ENCODE results near the gene LMO1. TPM values are rescaled to one million over a fixed set of nuclear protein-coding genes. Genes with fewer than 3 reads are reported as not detected.

The LMO1 gene
- total RNA-seq, 1 donor from 2014 or later: not detected

- intact Hi-C loops (cut with micrococcal nuclease): no loop called here
Observed at GRCh38 chr11:8229299-8230177, 34.1 kb downstream of the LMO1 start.

DNA sequence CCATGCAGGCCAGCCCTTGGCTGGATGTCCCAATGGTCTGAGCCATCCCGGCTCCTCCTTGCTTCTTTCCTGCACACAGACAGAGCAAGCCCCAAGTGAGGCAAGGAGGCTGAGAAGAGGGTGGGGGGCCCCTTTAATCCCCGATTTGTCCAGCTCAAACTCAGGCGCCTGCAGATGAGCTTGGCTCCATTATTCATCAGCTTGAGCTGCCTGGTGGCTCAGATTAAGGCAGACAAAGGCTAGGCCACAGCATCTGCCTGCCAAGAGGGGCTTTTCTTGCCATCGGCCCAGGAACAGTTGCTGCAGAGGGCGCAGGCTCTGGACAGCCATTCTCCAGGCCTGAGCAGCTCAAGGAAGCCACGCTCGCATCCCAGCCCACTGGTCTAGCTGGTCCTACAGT, 35.4 kb downstream of the LMO1 start:
- intact Hi-C loops (cut with micrococcal nuclease): no loop called here

DNA sequence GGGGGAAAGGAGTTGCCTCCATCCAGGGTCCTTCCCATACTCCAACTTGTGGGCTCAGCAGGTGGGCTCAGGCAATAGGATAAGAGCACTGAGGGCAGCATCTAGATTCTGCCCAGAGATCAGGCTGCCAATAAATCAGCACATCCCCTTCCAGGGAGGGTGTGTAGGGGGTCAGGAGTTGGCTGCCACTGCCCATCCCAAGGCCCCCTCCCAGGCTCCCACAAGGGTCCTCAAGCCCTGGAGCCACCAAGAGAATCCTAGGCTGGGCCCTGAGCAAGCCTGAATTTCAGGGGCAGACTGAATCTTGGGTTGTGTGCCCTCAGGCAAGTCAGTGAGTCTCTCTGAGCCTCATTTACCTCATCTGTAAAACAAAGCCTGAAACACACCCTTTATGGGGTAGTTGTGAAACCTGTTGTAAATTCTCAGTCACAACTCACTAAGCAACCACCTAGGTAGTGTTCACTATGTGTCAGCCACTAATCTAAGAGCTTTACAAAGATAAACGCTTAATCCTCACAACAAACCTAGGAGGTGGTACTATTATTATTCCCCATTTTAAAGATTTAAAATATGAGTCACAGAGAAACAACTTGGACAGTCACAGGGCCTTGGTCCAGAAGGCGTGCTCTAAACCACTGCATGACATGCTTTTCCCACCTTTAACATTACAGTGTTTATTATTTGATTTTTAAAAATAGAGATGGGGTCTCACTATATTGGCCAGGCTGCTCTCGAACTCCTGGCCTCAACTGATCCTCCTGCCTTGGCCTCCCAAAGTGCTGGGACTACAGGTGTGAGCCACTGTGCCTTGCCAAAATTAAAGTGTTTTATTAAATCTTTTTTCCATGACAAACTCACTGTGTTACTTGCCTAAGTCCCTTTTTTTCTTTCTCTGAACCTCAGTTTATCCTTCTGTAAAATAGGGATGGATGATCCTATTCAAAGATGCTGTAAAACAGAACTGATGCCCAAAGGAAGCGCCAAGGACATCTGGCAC, 36.2 kb downstream of the LMO1 start:
- intact Hi-C loops (cut with micrococcal nuclease): no loop called here

GRCh38 chr11:8225589-8226036, 38.1 kb downstream of the LMO1 start:
- intact Hi-C loops (cut with micrococcal nuclease): loop anchor here (1.0 to 2.0 kb wide), 2 partner anchors 38 to 341 kb away; partner anchors contain the start of gene LMO1

GRCh38 chr11:8224711-8225110, 39.0 kb downstream of the LMO1 start:
- intact Hi-C loops (cut with micrococcal nuclease): loop anchor here (1.0 to 2.0 kb wide), 2 partner anchors 39 to 342 kb away; partner anchors contain the start of gene LMO1

DNA sequence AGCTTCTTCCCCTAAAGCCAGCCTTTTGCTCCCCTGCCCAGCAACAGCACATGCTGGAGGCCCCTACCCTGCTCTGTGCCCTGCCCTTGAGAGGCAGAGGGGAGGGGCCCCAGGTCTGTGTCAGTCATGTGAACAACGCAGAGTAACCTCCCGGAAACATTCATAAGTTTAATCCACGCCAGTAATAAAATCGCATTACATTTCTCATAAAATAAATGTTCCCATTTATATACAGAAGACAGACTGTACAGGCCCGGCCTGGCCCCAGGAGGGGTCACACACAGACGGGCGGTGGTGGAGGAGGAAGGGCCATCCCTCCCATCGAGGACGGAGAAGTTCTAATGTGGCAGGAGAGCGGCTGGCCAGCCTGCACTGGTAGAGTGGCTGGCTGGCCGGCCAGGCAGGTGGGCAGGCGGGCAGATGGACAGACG, 39.5 kb downstream of the LMO1 start:
- intact Hi-C loops (cut with micrococcal nuclease): loop anchor here (2.0 kb wide), 1 partner anchor 343 kb away; no protein-coding TSS in a partner anchor

- intact Hi-C loops (cut with micrococcal nuclease): no loop called here
Observed at GRCh38 chr11:8223513-8223900, 40.2 kb downstream of the LMO1 start.

DNA sequence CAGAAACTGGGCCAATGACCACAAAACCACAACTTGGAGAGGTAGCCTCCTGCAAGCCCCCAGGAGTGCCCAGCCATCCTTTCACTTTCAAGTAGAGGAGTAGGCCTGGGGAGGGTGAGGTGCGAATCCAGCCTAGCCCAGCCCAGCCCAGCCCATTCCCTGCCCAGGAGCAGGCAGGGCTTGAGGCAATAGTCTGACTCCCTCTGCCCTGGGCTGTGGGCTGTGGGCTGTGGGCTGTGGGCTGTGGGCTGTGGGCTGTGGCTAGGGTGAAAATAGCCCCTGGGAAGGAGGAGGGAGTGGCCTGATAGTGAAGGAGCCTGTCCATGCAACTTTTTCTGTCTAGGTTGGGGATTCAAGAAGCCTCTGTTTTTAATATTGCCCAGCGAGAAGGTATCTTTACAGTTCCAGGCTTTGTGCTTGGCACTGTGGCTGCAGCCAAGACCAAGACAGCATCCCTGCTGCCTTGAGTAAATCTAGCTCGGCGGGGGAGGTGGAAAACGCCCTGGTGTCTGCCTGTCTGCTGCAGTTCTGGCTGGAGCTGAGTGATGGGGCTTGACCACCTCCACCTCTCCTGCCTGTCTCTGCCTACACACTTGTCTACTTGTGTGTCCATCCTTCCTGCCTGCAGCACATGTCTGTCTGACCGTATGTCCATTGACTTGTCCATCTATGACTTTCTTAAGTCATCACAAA, 40.7 kb downstream of the LMO1 start:
- intact Hi-C loops (cut with micrococcal nuclease): no loop called here

- intact Hi-C loops (cut with micrococcal nuclease): no loop called here
Observed at GRCh38 chr11:8221917-8222495, 41.7 kb downstream of the LMO1 start.

- intact Hi-C loops (cut with micrococcal nuclease): no loop called here
Observed at GRCh38 chr11:8221046-8221723, 42.5 kb downstream of the LMO1 start.

DNA sequence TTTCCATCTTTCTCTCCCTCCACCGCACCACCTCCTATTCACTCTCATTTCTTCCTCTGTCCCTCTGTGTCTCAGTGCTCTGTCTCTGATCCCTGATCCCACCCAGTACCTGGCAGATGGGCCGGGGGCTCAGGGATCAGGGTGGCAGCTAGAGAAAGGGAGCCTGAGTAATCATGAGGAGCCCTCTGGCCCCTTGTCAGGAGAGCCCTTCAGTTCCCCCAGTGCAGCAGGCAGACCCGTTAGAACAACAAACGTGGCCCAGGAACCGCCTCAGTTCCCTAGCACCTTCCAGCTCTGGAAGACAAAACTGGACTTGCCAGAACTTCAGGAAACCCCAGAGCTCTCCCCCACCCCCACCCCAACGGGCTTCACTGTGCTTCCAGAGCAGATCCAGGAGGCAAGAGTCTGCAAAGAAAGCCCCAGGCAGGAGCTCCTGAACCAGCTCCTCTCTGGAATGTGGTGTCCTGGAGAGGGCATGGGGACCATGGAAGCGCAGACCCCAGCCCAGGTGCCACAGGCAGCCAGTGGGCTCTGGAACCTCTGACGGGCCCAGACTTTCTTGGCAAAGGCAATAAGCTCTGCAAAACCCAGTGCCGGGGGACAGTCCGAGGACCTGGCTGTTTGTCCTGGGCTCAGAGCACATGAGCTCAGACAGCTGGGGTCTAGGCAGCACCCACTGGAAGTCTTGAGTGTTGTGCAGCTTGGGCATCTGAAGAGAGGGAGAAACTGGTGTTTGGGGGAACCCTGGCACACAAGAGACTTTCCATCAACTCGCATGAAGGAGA, 43.2 kb downstream of the LMO1 start:
- intact Hi-C loops (cut with micrococcal nuclease): no loop called here

GRCh38 chr11:8219257-8220021, 44.2 kb downstream of the LMO1 start:
- intact Hi-C loops (cut with micrococcal nuclease): no loop called here

GRCh38 chr11:8218840-8219239, 44.8 kb downstream of the LMO1 start:
- intact Hi-C loops (cut with micrococcal nuclease): no loop called here

GRCh38 chr11:8218409-8218808, 45.3 kb downstream of the LMO1 start:
- intact Hi-C loops (cut with micrococcal nuclease): no loop called here

DNA sequence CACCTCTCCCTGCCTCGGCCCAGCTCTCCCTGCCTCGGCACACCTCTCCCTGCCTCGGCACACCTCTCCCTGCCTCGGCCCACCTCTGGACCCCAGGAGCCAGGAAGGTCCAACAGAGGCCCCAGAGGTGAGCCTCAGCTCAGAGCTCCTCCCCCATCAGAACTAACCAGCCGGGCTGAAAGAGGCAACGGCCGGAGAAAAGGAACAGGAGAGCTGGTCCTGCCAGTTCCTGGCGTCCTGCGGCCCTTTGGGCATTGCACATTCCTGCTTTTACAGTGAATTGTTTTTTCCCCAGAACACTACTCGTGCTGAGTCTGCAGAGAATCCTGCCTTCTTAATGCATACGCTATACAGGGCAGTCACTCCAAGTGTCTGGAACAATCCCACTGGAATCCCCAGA, 45.8 kb downstream of the LMO1 start:
- intact Hi-C loops (cut with micrococcal nuclease): no loop called here

- intact Hi-C loops (cut with micrococcal nuclease): no loop called here
Observed at GRCh38 chr11:8217136-8217535, 46.5 kb downstream of the LMO1 start.

DNA sequence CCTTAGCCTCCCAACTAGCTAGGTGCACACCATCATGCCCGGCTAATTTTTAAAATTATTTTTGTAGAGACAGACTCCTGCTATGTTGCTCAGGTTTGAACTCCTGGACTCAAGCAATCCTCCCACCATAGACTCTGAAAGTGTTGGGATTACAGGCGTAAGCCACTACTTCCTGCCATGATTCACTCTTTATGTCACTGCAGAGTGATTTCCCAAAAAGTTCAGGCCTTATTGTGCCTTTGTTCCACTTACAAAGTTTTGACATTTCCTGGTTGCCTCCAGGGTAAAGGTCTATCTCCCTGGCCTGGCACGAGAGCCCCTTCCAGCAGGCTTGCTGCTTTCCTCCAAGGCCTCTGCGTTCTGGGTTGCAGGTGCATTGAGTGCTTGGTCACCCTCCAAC, 50.3 kb downstream of the LMO1 start:
- intact Hi-C loops (cut with micrococcal nuclease): no loop called here

GRCh38 chr11:8209208-8209807, 54.4 kb downstream of the LMO1 start:
- intact Hi-C loops (cut with micrococcal nuclease): no loop called here
